Prostate gland (tissue), 2 donors: ENCODE data around the gene GCH1. TPM values are rescaled to one million over a fixed set of nuclear protein-coding genes. Genes with fewer than 3 reads are reported as not detected.

Source experiments
- DNase-seq: peaks from one replicate; pipeline ENCODE4 v3.0.0-alpha.2; 2019; ENCODE audit warnings: low spot score
- H3K27ac ChIP-seq, 2 donors: fragments of 200-600 bp; sonication (generic); 2 replicates each; pipeline ENCODE4 v1.5.1; 2017 to 2019
- H3K27me3 ChIP-seq: fragments of 200-600 bp; sonication (generic); replicated peaks from 2 replicates; pipeline ENCODE4 v1.5.1; 2019; ENCODE audit not compliant: insufficient read depth
- H3K36me3 ChIP-seq, 2 donors: fragments of 200-600 bp; sonication (generic); 1 replicate in 1 of 2; 2 replicates in 1 of 2; pipeline versions ENCODE4 v1.5.1 to v1.8.1; 2017 to 2019
- H3K4me1 ChIP-seq: fragments of 200-600 bp; sonication (generic); replicated peaks from 2 replicates; pipeline ENCODE4 v1.5.1; 2019
- H3K4me3 ChIP-seq, 2 donors: fragments of 200-600 bp; sonication (generic); 2 replicates each; pipeline ENCODE4 v1.5.1; 2017 to 2019
- H3K9me3 ChIP-seq: fragments of 200-600 bp; sonication (generic); 2 replicates; pipeline ENCODE4 v1.5.1; 2017
- POLR2A ChIP-seq: fragments of 450-650 bp; IDR thresholded peaks from one replicate; pipeline ENCODE4 v1.6.1; 2016; ENCODE audit warnings: antibody characterized with exemption, mild to moderate bottlenecking
- POLR2AphosphoS5 ChIP-seq: sonication (generic); formaldehyde crosslinking; IDR thresholded peaks from one replicate; pipeline ENCODE4 v1.6.1; 2017; ENCODE audit warnings: antibody characterized with exemption
- WGBS: methylation state at CpG from one replicate; pipeline ENCODE4 v1.1.5; 2018; 5-methylcytosine and 5-hydroxymethylcytosine counted together
- intact Hi-C: fragments of 100-400 bp; cut with DNase I; formaldehyde crosslinking; loops from one replicate; pipeline ENCODE4 v1.14.2; 2022
- total RNA-seq, 2 donors: library from RNA; depleted of rRNA; stranded (reverse); fragments of >200 nt; gene quantifications; one replicate each; pipeline ENCODE4 v1.1.0, GENCODE V29; 2016
- TF ChIP-seq, protein P1 (sequence below), 4 experiments: fragments of 200-600 bp in 2 of 4; fragments of 450-650 bp in 2 of 4; sonication (generic) in 2 of 4; IDR thresholded peaks; 1 replicate in 3 of 4; 2 replicates in 1 of 4; pipeline ENCODE4 v1.5.1; 2016 to 2019; ENCODE audit warnings: antibody characterized with exemption in 4 of 4, mild to moderate bottlenecking in 2 of 4, moderate library complexity in 2 of 4

The GCH1 gene
- total RNA-seq, 2 donors from 2014 or later, result 4.9 to 19.4 TPM

DNA sequence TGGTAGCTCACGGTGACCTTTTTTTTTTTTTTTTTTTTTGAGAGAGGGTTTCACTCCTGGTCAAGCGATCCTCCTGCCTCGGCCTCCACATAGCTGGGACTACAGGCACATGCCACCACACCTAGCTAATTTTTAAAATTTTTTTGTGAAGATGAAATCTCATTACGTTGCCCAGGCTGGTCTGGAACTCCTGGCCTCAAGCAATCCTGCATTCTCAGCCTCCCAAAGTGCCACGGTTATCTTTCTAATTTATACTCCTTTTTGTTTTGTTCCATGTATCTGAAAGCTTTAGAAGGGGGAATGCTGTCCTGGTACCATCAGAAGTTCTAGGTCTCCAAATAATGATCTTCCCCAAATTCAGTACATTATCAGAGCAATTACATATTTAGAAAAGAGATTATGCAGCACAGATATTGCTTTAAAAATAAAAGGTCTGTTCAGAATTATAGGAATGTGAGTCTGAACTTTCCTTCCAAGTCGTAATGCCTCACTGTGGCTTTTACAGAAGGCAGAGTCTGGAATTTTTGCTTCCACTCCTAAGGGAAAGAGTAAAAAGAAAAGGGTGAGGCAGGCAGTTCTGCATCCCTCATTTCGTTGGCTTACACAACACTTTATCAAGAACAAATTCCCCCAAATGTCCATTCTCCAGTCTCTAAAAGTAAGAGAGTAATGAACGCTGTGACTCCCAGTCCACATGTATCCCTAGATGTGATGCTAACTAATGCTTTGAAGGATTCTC, 73.0 kb downstream of the GCH1 start:
- no peak for DNase-seq
- Histone ChIP-seq H3K27me3 (no peaks in the 10 kb centered on the region), H3K27ac (no peak overlapping the region), H3K4me3 (no peak overlapping the region), H3K4me1 (no peaks in the 10 kb centered on the region), H3K36me3 (no peaks in the 10 kb centered on the region), H3K9me3 (no peaks in the 10 kb centered on the region)
- TF ChIP-seq, protein P1, sequence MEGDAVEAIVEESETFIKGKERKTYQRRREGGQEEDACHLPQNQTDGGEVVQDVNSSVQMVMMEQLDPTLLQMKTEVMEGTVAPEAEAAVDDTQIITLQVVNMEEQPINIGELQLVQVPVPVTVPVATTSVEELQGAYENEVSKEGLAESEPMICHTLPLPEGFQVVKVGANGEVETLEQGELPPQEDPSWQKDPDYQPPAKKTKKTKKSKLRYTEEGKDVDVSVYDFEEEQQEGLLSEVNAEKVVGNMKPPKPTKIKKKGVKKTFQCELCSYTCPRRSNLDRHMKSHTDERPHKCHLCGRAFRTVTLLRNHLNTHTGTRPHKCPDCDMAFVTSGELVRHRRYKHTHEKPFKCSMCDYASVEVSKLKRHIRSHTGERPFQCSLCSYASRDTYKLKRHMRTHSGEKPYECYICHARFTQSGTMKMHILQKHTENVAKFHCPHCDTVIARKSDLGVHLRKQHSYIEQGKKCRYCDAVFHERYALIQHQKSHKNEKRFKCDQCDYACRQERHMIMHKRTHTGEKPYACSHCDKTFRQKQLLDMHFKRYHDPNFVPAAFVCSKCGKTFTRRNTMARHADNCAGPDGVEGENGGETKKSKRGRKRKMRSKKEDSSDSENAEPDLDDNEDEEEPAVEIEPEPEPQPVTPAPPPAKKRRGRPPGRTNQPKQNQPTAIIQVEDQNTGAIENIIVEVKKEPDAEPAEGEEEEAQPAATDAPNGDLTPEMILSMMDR (IDR thresholded peaks at IDR 0.05), result no peak
- TF ChIP-seq POLR2AphosphoS5, result no peak
- TF ChIP-seq POLR2A, result no peak
- intact Hi-C loops, result no loop called here
- 75% methylated on average over 8 of the region's 8 CpGs for WGBS

DNA sequence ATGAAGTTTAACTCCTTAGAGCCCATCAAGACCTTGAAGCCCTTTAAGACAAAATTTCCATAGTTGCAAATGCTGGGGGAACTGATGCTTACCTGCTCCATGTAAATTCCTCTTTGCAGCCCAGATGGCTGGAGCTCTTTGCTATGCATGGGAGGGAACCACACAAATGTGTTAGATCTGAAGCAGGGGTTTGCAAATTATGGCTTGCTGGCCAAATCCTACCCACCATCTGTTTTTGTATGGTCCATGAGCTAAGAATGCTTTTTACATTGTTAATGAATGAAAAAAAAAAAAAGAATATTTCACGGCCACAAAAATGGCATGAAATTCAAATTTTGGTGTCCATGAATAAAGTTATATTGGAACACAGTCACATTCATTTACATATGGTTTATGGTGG, 74.6 kb downstream of the GCH1 start:
- Histone ChIP-seq H3K4me1 (no peaks in the 10 kb centered on the region), H3K36me3 (no peaks in the 10 kb centered on the region), H3K27ac (no peak overlapping the region), H3K27me3 (no peaks in the 10 kb centered on the region), H3K4me3 (no peak overlapping the region), H3K9me3 (no peaks in the 10 kb centered on the region)
- WGBS, result 89% methylated on average over 1 of the region's 1 CpG
- intact Hi-C loops, result no loop called here
- DNase-seq, result no peak
- TF ChIP-seq, protein P1 (IDR thresholded peaks at IDR 0.05), result no peak
- TF ChIP-seq POLR2AphosphoS5 (no peak), POLR2A (no peak)

DNA sequence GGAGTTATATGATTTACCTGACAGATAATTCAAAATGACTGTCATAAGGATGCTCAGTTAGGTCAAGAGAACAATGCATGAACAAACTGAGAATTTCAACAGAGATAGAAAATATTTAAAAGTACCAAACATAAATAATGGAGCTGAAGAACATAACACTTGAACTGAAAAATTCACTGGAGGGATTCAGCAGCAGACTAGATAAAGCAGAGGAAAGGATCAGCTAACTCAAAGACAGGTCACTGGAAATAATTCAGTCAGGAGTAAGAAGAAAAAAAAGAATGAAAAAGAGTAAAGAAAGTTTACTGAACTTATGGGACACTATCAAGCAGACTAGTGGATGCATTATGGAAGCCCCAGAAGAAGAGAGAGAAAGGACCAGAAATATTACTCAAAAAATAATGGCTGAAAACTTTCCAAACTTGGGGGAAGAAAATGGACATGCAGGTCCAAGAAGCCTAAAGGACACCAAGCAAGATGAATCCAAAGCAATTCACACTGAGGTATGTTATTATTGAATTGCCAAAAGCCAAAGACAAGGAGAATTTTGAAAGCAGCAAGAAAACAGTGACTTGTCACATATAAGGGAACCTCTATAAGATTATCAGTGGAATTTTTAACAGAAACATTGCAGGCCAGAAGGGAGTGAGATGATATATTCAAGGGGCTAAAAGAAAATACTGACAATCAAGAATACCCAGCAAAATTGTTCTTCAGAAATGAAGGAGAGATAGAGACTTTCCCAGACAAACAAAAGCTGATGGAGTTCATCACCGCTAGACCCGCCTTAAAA, 78.7 kb downstream of the GCH1 start:
- H3K9me3 ChIP-seq, result no peaks in the 10 kb centered on the region
- H3K27ac ChIP-seq, result no peak overlapping the region
- no peaks in the 10 kb centered on the region for H3K4me1 ChIP-seq
- 93% methylated on average over 2 of the region's 2 CpGs for WGBS
- H3K4me3 ChIP-seq, result no peak overlapping the region
- DNase-seq, result no peak
- intact Hi-C loops, result no loop called here
- H3K36me3 ChIP-seq, result no peaks in the 10 kb centered on the region
- TF ChIP-seq POLR2A, result no peak
- no peaks in the 10 kb centered on the region for H3K27me3 ChIP-seq

DNA sequence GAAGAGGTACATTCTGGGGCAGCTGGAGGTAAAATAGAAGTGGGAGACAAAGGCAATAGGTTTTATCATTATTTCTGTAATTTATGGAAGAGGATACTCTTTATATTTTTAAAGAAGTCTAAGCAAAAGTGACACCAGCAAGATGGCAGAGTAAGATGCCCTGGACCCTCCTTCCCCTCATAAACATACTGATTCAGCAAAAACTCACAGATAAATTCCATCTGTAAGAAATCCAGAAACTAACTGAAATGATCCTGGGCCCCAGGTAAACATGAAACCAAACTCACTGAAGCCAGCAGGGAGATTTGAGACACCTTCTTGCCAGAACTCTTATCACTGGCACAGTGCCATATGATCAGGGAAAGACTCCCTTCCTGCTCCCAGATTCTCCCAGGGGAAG, 79.9 kb downstream of the GCH1 start:
- TF ChIP-seq POLR2AphosphoS5 (no peak), POLR2A (no peak)
- TF ChIP-seq, protein P1 (IDR thresholded peaks at IDR 0.05), result no peak
- intact Hi-C loops, result no loop called here
- no peak overlapping the region for H3K4me3 ChIP-seq

DNA sequence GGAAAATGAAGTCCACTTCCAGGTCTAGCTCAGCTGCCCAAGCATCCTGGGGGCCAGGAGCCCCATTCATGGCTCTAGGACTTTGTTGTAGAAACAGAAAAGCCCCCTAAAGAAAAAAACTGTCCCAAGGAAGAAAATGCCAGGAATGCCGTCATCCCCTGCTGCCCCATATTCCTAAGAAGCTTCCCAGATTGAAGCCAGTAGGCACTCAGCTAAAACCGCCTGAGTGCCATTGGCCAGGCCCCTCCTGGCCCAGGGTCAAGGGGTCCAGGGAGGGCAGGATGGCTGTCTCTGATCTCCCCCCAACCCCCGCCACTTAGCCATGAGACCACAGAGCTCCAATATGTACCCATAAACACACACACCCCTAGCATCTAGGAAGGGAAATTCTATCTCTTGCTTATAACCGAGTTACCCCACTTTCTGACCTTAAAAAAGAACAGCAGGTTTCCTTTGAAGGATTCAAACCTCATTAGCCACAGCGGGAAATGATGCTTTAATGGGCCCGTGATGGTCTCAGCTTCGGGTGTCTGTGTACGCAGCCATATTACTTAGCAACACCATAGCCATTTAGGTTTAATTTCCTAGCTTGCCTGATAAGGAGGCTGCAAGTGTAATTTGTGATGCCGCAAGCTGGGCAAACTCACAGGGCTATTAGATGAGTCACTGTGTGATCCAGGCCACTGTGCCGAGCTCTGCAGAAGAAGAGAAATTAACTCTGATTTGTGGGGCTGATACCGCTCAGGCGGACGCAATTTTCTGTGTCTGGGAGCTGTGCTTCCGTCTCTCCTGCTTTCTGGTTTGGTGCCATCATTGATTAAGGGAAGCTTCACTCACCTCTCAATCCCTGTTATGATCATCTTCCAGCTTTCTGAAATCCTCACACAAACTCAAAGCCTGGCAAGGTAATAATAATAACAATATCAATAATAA, 84.2 kb downstream of the GCH1 start:
- Histone ChIP-seq H3K27me3 (no peaks in the 10 kb centered on the region), H3K9me3 (no peaks in the 10 kb centered on the region), H3K4me3 (no peak overlapping the region), H3K4me1 (no peaks in the 10 kb centered on the region), H3K27ac (no peak overlapping the region), H3K36me3 (no peaks in the 10 kb centered on the region)
- no peak for DNase-seq
- no peak for TF ChIP-seq POLR2AphosphoS5
- WGBS, result 38% methylated on average over 14 of the region's 14 CpGs
- intact Hi-C loops, result no loop called here

More for the DNA sequence above, 79.9 kb downstream of the GCH1 start:
- Histone ChIP-seq H3K9me3 (no peaks in the 10 kb centered on the region), H3K27ac (no peak overlapping the region), H3K27me3 (no peaks in the 10 kb centered on the region), H3K36me3 (no peaks in the 10 kb centered on the region), H3K4me1 (no peaks in the 10 kb centered on the region)
- no peak for DNase-seq
